ENCODE results near the gene SLC35F1. TPM values are rescaled to one million over a fixed set of nuclear protein-coding genes. Genes with fewer than 3 reads are reported as not detected.
A peak's percentile ranks its signal among the peaks of the same experiment; 100 is the strongest.

SLC35F1 gene
- total and polyA plus RNA-seq, 10 of the 15 experiments (the other 5 are each of a cell fraction or from before 2014, with no cell fraction given): 0.01 TPM; not detected in 9

- no peak for TF ChIP-seq ZBTB40 (IDR thresholded peaks at IDR 0.05; ENCODE audit: borderline replicate concordance)
- no peak for TF ChIP-seq BHLHE40 (IDR thresholded peaks at IDR 0.05; ENCODE audit: borderline replicate concordance in 1 of 2, low read depth in 2 of 2, low read length in 1 of 2)
- no peak for TF ChIP-seq JUND (IDR thresholded peaks at IDR 0.05; ENCODE audit: low read depth, low read length)
- TF ChIP-seq REST (IDR thresholded peaks at IDR 0.05; ENCODE audit: low read depth, low read length): peak; percentile 87
- TF ChIP-seq MYB (IDR thresholded peaks at IDR 0.05; ENCODE audit: borderline replicate concordance, low read depth, low read length): no peak
- TF ChIP-seq SIX5 (IDR thresholded peaks at IDR 0.05; ENCODE audit: low read depth, low read length, severe bottlenecking): no peak
- TF ChIP-seq KAT2A (conservative IDR thresholded peaks at IDR 0.05; ENCODE audit: control insufficient read depth, low read depth, low read length): no peak
- TF ChIP-seq CREB1 (IDR thresholded peaks at IDR 0.05; ENCODE audit: low read depth): no peak
- no peak for TF ChIP-seq ZBED1 (IDR thresholded peaks at IDR 0.05; ENCODE audit: borderline replicate concordance)
- peak; percentile 71 for TF ChIP-seq MTA2 (IDR thresholded peaks at IDR 0.05; ENCODE audit: low read depth)
- no peak for TF ChIP-seq BCL3 (IDR thresholded peaks at IDR 0.05; ENCODE audit: borderline replicate concordance, insufficient read depth, low read depth, low read length, poor library complexity, severe bottlenecking)
- TF ChIP-seq SRF (IDR thresholded peaks at IDR 0.05; ENCODE audit: low read depth in 2 of 2, low read length in 2 of 2): no peak
- no peak for TF ChIP-seq PBX3 (IDR thresholded peaks at IDR 0.05; ENCODE audit: insufficient replicate concordance, low read depth, low read length)
- TF ChIP-seq BCL11A (IDR thresholded peaks at IDR 0.05; ENCODE audit: low read depth, low read length): peak; percentile 60; the same call in 1 of the 2 replicates
- TF ChIP-seq IRF4 (IDR thresholded peaks at IDR 0.05; ENCODE audit: low read depth, low read length): no peak
- TF ChIP-seq HDAC2 (IDR thresholded peaks at IDR 0.05): no peak
These were observed 532 bp upstream of the SLC35F1 start (continued) for GRCh38 chr6:117906507-117906957.
